Astrocyte (in vitro differentiated cells and primary cell): ENCODE measurements around the gene MCM8.

Experiments
- EZH2 ChIP-seq: IDR thresholded peaks from 2 replicates; pipeline ENCODE4 v1.6.1; 2012; ENCODE audit warnings: mild to moderate bottlenecking, low read length, inconsistent platforms; ENCODE audit not compliant: insufficient read depth
- TF ChIP-seq, protein P1 (sequence below): IDR thresholded peaks from 2 replicates; pipeline ENCODE4 v1.5.1; 2011; ENCODE audit warnings: low read depth, mild to moderate bottlenecking, inconsistent platforms, low read length, moderate library complexity; ENCODE audit not compliant: insufficient read depth

DNA sequence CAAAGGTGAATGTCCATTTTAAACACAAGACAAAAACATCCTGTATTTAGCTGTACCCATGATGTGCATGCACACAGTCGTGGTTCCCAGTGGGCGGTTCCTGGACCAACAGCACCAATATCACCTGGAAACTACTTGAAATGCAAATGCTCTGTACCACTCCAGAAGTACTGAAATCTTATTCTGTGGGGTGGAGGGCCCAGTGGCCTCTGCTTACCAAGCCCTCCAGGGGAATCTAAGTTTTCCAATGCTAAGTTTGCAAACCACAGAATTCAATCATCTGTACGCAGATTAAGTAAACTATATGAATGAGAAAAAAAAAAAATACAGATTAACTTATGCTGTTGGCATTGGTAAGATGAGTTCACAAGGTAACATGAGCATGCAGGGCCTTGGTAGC, 14.2 kb upstream of the MCM8 start:
- TF ChIP-seq, protein P1, sequence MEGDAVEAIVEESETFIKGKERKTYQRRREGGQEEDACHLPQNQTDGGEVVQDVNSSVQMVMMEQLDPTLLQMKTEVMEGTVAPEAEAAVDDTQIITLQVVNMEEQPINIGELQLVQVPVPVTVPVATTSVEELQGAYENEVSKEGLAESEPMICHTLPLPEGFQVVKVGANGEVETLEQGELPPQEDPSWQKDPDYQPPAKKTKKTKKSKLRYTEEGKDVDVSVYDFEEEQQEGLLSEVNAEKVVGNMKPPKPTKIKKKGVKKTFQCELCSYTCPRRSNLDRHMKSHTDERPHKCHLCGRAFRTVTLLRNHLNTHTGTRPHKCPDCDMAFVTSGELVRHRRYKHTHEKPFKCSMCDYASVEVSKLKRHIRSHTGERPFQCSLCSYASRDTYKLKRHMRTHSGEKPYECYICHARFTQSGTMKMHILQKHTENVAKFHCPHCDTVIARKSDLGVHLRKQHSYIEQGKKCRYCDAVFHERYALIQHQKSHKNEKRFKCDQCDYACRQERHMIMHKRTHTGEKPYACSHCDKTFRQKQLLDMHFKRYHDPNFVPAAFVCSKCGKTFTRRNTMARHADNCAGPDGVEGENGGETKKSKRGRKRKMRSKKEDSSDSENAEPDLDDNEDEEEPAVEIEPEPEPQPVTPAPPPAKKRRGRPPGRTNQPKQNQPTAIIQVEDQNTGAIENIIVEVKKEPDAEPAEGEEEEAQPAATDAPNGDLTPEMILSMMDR, result no peak
- TF ChIP-seq EZH2, result no peak
